GM19324 (cell line): ENCODE results near the gene FGF9.

ENCODE experiments used
- ATAC-seq: cut with Tn5 transposase; IDR thresholded peaks from one replicate; pipeline ENCODE4 v1.9.1; 2021; ENCODE audit warnings: mild to moderate bottlenecking, moderate library complexity; ENCODE audit not compliant: unreplicated experiment, low FRiP score

Gene FGF9

DNA sequence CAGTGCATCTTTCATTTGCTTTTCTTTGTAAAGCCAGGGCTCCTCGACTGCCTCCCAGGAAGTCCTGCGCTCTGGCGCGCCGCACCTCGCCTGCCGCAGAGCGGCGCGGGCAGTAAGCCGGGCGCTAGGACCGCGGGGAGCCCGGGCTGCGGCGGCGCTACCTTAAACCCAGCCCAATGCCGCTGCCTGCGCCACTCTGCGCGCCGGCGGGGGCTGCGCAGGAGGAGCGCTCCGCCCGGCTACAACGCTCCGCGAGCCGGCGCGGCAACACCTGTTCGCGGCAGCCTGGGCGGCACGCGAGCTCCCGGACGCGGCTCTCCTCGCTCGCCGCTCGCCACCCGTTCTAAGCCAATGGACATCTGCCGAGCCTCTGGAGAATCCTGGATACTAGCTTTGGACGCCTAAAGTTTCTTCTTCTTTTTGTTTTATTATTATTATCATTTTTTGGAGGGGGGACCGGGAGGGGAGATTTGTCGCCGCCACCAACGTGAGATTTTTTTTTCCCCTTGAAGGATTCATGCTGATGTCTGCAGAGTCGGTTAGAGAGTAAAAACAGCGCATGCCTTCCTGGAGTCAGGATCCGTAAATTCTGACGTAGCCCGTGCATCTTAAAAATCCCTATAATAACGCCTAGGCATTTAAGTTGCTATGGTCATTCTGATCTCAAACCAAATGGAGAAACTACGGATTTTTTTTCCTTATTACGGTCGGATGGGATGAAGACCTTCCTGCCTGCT, at the start of gene FGF9:
Gene FGF9 (plus strand): TSS at position 191 of the 737 bp plus-strand sequence. CDS start 840 bp downstream, outside the sequence.
- peak; percentile 81 for ATAC-seq

DNA sequence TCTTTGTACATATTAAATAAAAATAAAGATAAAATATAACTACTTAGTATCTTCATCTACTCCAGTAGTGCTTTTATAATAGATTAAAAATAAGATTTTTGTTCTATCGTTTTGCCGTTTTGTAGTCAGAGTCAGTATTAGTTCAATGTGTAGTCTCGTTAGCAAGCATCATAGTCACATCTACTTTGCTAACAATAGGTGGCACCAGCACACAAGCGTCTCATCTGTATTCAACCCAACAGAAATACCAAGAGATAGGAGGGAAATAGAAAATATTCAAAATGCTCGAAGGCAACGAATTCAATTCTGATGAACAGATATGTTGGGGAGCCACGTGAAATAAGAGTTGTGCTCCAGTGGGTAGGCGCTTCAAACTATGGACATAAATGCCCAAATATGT, 45.5 kb upstream of the FGF9 start:
- no peak for ATAC-seq

DNA sequence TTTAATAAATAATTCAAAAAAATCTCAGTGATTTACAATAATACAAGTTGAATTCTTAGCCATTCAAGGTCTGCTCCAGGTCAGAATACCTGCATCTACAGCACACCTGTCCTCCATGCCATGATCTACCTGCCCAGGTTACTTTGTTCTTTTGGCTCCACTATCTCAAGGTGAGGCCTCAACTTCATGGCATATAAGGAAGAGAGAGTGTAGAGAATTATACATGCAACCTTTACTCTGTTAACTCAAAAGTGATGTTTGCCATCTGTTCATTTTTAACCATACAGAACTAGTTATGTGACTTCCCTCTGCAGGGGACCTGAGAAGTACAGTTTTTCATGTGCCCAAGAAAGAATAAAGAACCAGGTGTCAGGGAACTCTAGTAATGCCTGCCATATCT, 38.7 kb upstream of the FGF9 start:
- no peak for ATAC-seq

DNA sequence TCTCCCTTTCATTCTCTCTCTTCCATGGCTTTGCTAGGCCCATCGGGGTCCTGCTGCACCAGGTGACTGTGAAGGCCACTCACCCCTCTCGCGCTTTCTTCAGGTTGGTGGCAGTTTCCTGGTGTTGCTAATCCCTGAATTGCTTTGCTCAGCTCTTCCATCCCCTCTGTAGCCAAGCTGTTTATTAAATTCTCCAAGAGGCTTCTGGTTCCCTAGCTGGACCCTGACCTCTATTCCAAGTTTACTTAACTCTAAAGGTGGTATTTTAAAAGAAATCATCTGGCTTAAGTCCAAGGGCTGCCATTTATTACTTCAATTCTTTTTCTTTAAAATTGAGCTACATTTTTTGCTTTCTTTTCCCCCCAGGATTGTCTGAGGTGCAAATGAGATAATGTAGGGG, 34.2 kb upstream of the FGF9 start:
- no peak for ATAC-seq

DNA sequence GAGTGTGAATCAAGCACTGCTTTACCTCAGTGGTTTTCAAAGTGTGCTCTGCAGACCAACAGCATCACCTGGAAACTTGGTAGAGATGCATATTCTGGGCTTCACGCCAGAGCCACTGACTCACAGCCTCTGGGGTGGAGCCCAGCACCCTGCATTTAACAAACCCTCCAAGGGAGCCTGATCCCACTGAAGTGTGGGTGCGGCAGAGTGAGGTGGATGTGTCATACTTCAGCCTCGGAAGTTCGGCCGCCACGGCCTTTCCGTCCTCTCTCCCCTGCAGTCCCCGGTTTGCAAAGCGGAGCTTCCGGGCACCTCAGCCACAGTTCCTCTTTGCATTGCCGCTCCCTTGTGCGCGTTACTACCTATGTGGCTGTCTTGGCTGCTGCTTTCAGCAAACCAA, 33.6 kb upstream of the FGF9 start:
- no peak for ATAC-seq

DNA sequence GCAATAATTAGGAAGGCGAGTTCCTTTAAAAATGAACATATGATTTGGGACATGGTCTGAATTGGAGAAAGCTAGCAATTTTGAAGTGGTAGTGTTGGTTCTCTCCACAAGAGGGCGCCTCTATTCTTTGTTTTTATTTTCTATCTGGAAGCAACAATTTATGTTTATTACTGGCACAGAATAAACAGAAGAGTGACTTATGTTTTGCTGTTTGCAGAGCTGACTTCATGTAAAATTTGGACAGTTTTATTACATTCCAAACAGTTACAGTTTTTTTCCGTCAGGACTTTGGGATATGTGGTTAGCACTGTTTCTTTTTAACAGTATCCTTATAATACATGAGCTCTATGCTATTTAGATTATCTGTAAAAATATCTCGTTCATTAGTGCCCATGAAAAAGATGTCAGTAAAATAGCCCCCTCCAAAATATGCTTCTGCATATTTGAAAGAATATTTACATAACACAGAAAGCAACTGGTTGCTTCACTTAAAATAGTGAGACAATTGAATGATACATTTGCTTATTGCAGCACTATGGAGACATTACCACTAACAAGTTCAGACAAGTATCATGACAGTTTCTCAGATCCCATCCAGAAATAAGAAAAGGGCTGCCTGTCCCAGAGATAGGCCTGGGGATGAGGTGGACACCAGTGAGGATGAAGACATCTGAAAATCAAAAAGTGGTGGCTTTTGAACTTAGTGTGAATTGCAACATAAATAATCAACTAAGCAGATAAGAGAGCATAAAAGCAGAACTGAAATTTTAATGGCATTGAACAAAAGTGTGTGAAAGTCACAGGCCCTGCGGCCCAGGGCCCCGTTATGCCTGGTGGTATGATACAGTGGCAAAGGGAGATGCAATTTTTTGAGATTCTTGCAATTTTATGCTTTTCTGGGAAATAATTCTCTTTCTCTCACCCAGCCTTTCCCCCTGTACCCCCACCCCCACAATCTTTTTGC, 32.3 kb upstream of the FGF9 start:
- ATAC-seq: no peak

DNA sequence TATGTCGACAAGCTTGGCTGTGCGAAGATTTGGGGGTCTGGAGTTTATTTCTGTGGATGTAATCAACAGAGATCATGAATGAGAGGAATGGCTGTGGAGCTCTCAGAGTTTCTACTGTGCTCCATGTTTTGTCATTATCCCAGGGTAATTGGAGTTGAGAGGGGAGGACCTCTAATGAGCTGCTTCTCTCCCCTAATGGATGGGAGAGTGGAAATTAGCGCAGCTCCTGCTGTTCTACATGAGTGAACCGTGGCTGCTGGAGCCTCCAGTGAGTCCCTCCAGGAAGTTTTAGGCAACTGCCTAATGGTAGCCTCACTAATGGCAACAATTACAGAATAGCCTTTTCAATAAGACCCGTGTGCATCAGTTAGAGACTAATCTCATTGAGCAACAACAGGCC, 31.3 kb upstream of the FGF9 start:
- no peak for ATAC-seq

DNA sequence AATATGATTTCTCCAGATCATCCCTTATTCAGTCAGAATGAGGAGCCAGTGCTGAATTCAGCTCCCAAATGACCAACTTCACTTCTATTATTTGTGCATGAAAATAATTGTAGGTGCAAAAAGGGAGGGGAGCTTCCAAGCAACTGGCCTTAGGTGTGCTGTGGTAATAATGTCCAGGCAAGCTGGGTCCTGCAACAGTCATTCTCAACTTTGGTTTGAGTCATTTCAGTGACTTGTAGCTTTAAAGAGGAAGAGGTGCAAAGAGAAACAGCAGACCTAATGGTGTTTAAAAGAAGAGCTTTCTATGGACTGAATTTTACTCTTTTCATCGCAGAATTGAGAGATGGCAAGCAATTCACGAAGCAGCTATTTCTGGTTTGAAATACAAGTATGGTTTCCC, 29.2 kb upstream of the FGF9 start:
- no peak for ATAC-seq

DNA sequence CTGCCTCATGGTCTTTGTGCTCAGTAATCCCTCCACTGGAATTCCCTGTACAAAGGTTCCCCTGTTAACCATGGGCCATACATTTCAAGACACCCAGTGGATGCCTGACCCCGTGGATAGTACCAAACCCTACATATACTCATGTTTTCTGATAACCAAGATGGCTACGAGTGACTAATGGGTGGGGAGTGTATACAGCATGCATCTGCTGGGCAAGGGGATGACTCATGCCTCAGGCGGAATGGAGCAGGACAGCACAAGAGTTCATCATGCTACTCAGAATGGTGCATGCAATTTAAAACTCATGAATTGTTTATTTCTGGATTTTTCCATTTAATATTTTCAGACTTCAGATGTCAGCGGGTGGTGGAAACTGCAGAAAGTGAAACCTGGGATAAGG, 13.3 kb upstream of the FGF9 start:
- no peak for ATAC-seq

DNA sequence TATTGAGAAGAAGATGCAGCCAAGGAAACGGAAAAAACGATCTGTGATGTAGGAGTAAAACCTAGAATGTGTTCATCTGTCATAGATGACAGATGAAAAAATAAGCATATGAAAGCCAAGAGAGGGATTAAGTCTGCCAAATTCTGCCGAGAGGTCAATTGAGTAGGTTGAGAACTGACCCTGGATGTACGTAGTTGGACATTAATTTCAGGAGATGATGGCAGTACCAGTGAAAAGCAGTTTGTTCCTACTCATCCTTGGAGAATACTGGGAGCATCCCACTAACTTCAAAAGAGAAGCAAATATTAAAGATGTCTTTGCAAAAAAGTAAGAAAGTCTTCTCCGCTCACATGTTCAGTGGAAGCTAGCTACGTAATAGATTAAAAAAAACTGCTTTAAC, 11.8 kb upstream of the FGF9 start:
- no peak for ATAC-seq

DNA sequence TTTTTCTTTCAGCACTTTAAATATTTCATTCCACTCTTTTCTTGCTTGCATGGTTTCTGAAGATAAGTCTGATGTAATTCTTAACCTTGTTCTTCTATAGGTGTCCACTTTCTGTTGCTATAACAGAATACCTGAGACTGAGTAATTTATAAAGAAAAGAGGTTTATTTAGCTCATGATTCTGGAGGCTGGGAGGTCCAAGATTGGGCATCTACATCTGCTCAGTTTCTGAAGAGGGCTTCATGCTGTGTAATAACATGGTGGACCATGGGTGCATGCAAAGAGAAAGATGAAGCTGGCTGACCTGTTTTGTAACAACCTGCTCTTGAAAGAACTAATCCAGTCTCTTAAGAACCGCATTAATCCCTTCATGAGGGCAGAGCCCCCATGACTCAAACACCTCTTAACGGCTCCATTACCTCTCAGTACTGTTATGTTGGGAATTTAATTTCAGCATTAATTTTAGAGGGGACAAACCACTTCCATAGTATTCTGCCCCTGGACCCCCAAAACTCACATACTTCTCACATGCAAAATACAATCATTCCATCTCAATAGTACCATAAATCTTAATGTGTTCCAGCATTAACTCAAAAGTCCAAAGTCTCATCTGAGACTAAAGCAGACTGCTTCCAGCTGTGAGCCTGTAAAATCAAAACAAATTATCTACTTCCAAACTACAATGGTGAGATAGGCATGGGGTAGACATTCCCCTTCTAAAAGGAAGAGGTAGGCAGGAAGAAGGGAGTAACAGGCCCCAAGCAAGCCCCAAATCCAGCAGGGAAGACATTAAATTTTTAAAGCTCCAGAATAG, 9.6 kb upstream of the FGF9 start:
- ATAC-seq: no peak

DNA sequence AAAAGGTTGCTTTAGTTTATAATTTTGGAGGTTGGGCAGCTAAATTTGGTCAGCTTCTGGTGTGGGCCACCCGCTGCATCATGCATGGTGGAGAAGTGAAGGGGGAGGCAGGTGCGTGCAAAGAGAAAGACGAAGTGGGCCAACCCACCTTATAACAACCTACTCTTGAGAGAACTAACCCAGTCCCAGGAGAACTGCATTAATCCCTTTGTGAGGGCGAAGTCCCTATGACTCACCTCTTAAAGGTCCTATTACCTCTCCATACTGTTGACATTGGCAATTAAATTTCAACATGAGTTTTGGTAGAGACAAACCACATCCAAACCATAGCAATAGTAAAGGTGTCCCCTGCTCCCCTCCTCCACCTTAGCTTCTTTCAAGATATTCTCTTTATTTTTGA, 7.7 kb upstream of the FGF9 start:
- ATAC-seq: no peak

DNA sequence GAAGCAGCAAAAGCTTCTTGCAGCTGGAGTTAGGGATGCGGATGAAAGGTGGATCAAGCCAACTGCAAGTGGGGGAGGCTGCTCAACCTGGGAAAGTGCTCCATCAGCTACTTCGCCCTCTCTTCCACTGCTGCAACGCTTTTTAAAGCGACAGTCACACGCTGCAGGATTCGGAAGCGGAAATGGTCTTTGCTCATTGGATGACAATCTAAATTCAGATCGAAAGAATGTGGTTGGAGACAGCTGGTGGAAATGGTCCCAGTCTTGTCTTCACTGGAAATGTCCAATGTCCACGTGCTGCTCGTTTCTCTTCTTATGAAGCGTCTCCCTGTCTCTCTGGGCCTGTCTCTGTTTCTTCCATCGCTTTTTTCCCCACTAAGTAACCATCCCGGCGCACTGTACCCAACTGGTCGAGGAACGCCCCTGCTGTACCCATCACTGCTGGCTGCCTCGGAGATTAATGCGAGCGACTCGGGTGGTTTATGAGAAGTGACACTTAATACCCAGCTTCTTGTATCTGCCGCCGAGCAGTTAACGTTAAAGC, 2.1 kb upstream of the FGF9 start:
- ATAC-seq: no peak

DNA sequence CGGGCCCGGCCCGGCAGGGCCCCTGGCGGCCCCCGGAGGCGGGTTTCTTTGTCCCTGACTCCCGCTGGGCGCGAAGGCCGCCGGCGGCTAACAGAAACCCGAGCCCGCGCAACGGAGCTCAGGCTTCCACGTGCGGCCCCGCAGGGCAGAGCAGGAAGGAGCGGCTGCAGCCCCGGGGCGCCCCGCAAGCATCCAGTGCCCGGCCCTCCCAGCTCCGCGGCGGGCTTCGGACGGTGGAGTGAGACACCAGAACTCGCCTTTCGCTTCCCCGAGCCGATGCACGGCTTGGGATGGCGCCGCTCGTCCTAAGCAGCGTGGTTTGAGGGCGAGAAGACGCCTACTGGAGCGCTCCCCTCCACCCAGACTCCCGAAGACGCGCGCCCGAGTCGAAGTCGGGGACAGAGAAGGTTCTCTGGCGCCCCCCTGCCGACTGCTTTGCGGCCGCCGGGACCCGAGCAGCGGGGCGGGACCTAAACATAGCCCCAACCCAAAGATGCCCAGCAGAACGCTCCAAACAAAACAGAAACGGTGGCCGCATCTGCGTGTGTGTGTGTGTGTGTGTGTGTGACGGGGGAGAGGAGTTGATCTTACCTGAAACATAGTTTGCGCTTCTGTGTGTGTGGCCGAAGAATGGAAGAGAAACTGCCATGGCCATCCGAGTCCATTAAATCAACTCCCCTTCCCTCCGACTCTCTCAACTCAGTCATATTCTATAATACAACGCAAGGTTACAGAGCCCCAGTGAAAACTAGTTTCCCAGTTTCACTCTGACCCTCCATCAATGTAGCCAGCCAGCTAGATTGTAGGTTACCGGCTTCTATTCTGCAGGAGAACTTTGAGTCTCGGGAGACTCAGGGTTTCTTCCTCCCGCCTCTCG, 629 bp upstream of the FGF9 start:
- peak; percentile 43 for ATAC-seq

DNA sequence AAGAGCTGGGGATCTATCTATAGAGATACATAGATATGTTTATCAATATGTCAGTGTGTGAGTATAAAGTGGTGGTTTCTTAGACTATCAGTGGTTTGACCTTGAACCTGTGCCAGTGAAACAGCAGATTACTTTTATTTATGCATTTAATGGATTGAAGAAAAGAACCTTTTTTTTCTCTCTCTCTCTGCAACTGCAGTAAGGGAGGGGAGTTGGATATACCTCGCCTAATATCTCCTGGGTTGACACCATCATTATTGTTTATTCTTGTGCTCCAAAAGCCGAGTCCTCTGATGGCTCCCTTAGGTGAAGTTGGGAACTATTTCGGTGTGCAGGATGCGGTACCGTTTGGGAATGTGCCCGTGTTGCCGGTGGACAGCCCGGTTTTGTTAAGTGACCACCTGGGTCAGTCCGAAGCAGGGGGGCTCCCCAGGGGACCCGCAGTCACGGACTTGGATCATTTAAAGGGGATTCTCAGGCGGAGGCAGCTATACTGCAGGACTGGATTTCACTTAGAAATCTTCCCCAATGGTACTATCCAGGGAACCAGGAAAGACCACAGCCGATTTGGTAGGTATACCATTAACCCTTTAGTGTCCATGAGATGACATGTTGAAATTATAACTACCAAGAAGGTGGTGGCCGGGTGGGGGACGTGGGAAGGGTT, 880 bp downstream of the FGF9 start:
- ATAC-seq: no peak

DNA sequence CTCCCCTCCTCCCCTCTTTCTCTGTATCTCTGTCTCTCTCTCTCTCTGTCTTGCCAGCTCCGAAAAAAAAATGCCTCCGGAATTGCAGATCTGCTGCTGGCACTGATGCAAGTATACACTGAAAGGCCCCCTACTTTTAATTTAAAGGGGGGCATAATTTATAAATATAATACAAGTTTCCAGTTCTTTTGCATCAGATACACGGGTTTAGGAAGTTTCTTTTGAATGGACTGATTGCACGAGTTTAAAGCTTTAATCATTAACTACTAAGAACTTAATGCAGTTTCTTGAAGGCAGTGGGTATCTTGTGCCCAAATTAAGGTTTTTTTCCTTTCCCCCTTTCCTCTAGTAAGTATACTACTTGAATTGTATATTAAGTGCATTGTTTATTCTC, 1.4 kb downstream of the FGF9 start:
- ATAC-seq: no peak

DNA sequence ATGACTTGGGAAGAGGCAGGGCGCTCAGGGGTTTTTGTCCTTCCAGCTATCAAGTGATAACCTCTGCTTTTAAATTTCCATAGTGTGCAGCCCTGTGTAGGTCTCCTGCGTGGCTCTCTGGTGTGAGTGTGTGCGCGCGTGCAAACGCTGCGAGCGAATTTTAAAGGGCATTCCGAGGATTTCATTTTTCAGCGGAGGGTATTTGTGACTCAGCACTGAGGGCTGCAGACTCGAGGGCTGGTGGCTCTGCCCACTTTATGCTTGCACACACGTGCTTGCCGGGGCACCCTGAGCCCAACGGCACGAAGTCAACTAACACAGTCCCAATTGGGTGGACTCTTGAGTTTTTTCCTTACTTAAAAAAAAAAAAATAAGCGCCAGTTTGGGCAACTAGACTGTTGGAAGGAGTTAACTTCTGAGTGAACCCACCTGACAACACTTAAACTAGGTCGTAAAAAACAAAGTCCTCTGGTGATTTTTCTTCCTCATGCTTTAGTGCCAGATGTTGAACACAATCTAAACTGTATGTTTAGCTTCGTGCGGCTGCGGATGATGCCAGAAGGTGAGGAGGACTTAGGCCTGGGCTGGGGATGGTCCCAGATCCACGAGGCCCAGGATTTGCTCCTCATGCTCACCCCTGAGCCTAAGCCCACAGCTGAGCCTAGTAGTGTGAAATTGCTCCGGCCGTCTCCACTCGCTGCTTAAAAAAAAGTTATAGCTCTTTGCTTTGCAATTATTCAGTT, 2.1 kb downstream of the FGF9 start:
- ATAC-seq: no peak

DNA sequence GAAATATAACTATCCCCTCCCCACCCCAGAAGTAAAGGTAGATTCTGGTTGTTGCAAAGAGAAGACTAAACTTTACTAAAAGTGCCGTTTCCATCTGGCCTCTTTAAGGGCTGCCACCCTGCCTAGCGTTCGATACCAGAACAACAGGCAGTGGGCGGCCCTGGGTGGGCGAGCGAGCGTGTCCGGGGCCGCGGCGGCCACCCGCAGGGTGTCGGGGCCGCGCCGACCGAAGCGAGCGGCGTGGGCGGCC, 2.6 kb downstream of the FGF9 start:
- no peak for ATAC-seq
